CD8-positive, alpha-beta memory T cell (primary cell): Measurements from ENCODE around the gene BTRC. TPM values are rescaled to one million over a fixed set of nuclear protein-coding genes. Genes with fewer than 3 reads are reported as not detected.

Experiments used
- CTCF ChIA-PET: fragments of 350-600 bp; sonication (Branson Sonifier 250); formaldehyde crosslinking; loops from one replicate; lab custom pipeline; 2021; ENCODE audit warnings: antibody characterized with exemption; lab: Charles Lee
- POLR2A ChIA-PET: fragments of 350-600 bp; sonication (Branson Sonifier 250); formaldehyde crosslinking; loops from one replicate; lab custom pipeline; 2021; ENCODE audit warnings: antibody characterized with exemption; lab: Charles Lee
- DNase-seq, 5 donors: peaks; one replicate each; pipeline versions ENCODE4 v3.0.0 to v3.0.0-alpha.2; 2020 to 2022; ENCODE audit warnings: mixed read lengths in 1 of 5
- H3K27ac ChIP-seq: one replicate; pipeline ENCODE4 v1.7.0; 2013; ENCODE audit warnings: low read depth, mild to moderate bottlenecking, low read length, moderate library complexity
- H3K27me3 ChIP-seq: 2 replicates; pipeline ENCODE4 v1.7.0; 2013; ENCODE audit warnings: low read length, mild to moderate bottlenecking; ENCODE audit not compliant: insufficient read depth, poor library complexity, severe bottlenecking
- H3K36me3 ChIP-seq: 2 replicates; pipeline ENCODE4 v1.7.0; 2013; ENCODE audit warnings: mild to moderate bottlenecking, low read length, moderate library complexity; ENCODE audit not compliant: insufficient read depth
- H3K4me1 ChIP-seq: 2 replicates; pipeline ENCODE4 v1.7.0; 2013; ENCODE audit warnings: mild to moderate bottlenecking, low read length, moderate library complexity; ENCODE audit not compliant: insufficient read depth
- H3K4me3 ChIP-seq: 2 replicates; pipeline ENCODE4 v1.7.0; 2013; ENCODE audit warnings: mild to moderate bottlenecking, low read length
- H3K9me3 ChIP-seq: 2 replicates; pipeline ENCODE4 v1.7.0; 2013; ENCODE audit warnings: mild to moderate bottlenecking, low read length
- H3K27ac Mint-ChIP-seq, 8 donors: one replicate each; pipeline ENCODE4 v1.8.0; 2020 to 2021; ENCODE audit warnings: mixed read lengths in 8 of 8, mild to moderate bottlenecking in 6 of 8, inconsistent platforms in 3 of 8, moderate library complexity in 3 of 8
- H3K27me3 Mint-ChIP-seq, 2 donors: one replicate each; pipeline ENCODE4 v1.8.0; 2020 to 2021; ENCODE audit warnings: mixed read lengths in 2 of 2, mild to moderate bottlenecking in 1 of 2, moderate library complexity in 1 of 2
- H3K36me3 Mint-ChIP-seq, 3 donors: one replicate each; pipeline ENCODE4 v1.8.0; 2020 to 2021; ENCODE audit warnings: mixed read lengths in 3 of 3, inconsistent platforms in 1 of 3, mild to moderate bottlenecking in 1 of 3
- H3K4me1 Mint-ChIP-seq, 3 donors: one replicate each; pipeline ENCODE4 v1.8.0; 2020 to 2021; ENCODE audit warnings: mixed read lengths in 3 of 3, inconsistent platforms in 1 of 3, mild to moderate bottlenecking in 1 of 3
- H3K4me3 Mint-ChIP-seq, 7 donors: one replicate each; pipeline ENCODE4 v1.8.0; 2020 to 2021; ENCODE audit warnings: mixed read lengths in 7 of 7, mild to moderate bottlenecking in 6 of 7, moderate library complexity in 4 of 7, inconsistent platforms in 2 of 7
- H3K9me3 Mint-ChIP-seq, 5 donors: one replicate each; pipeline ENCODE4 v1.8.0; 2020 to 2022; ENCODE audit warnings: mixed read lengths in 5 of 5, mild to moderate bottlenecking in 3 of 5, moderate library complexity in 2 of 5, inconsistent platforms in 1 of 5
- polyA plus RNA-seq: library from polyadenylated mRNA; unstranded; fragments of 300-500 nt; fragmentation: Illumina TruSeq; gene quantifications from one replicate; pipeline ENCODE4 v1.2.3, GENCODE V29; 2021
- total RNA-seq, 2 experiments: library from RNA; stranded (reverse); gene quantifications; one replicate each; pipeline ENCODE4 v1.2.3, GENCODE V29; 2021

The BTRC gene
- total and polyA plus RNA-seq, 3 experiments from 2014 or later = 7.1 to 21.3 (median 19.3) TPM

GRCh38 chr10:101441541-101442455, 87.8 kb downstream of the BTRC start:
- peaks cover 0 to 4% (median 0%) of the 10 kb centered on the region in 3 donors for H3K36me3 Mint-ChIP-seq
- no peaks in the 10 kb centered on the region for H3K9me3 Mint-ChIP-seq
- no peaks in the 10 kb centered on the region for H3K27me3 ChIP-seq
- DNase-seq = peak in 2 of 5 donors; percentile 6 to 13
- H3K27ac Mint-ChIP-seq = peak overlapping the region in 1 of 8 donors; percentile 30
- no peak overlapping the region for H3K4me3 ChIP-seq
- peaks cover 0 to 10% (median 9%) of the 10 kb centered on the region in 3 donors for H3K4me1 Mint-ChIP-seq
- H3K27me3 Mint-ChIP-seq = no peaks in the 10 kb centered on the region
- H3K4me1 ChIP-seq = no peaks in the 10 kb centered on the region
- no peak overlapping the region for H3K27ac ChIP-seq
- H3K9me3 ChIP-seq = no peaks in the 10 kb centered on the region
- no peaks in the 10 kb centered on the region for H3K36me3 ChIP-seq
- ChIA-PET CTCF (interaction anchor here (1.4 to 1.8 kb wide), 3 partner anchors 26 to 228 kb away, joined by 3 to 8 read pairs (median 3); no protein-coding TSS in a partner anchor), POLR2A (no interaction called here)
- no peak overlapping the region for H3K4me3 Mint-ChIP-seq

GRCh38 chr10:101442456-101442800, 88.5 kb downstream of the BTRC start:
- Histone ChIP-seq H3K27me3 (no peaks in the 10 kb centered on the region), H3K36me3 (no peaks in the 10 kb centered on the region), H3K4me3 (no peak overlapping the region), H3K4me1 (no peaks in the 10 kb centered on the region), H3K9me3 (no peaks in the 10 kb centered on the region), H3K27ac (no peak overlapping the region)
- Mint-ChIP-seq H3K27me3 (no peaks in the 10 kb centered on the region), H3K36me3 (peaks cover 0 to 4% (median 0%) of the 10 kb centered on the region in 3 donors), H3K9me3 (no peaks in the 10 kb centered on the region), H3K4me1 (peaks cover 0 to 10% (median 9%) of the 10 kb centered on the region in 3 donors), H3K4me3 (no peak overlapping the region), H3K27ac (no peak overlapping the region)
- ChIA-PET POLR2A (no interaction called here), CTCF (no interaction called here)
- no peak for DNase-seq

GRCh38 chr10:101444058-101444898, 90.3 kb downstream of the BTRC start:
- Mint-ChIP-seq H3K4me3 (no peak overlapping the region), H3K4me1 (peaks cover 0 to 9% (median 5%) of the 10 kb centered on the region in 3 donors), H3K36me3 (no peaks in the 10 kb centered on the region), H3K27ac (no peak overlapping the region), H3K9me3 (no peaks in the 10 kb centered on the region), H3K27me3 (no peaks in the 10 kb centered on the region)
- H3K27me3 ChIP-seq = no peaks in the 10 kb centered on the region
- no peaks in the 10 kb centered on the region for H3K36me3 ChIP-seq
- no peaks in the 10 kb centered on the region for H3K9me3 ChIP-seq
- H3K27ac ChIP-seq = no peak overlapping the region
- POLR2A ChIA-PET = no interaction called here
- no peak overlapping the region for H3K4me3 ChIP-seq
- CTCF ChIA-PET = interaction anchor here (0.9 to 2.1 kb wide), 3 partner anchors 11 to 173 kb away, joined by 3 to 5 read pairs (median 5); no protein-coding TSS in a partner anchor
- H3K4me1 ChIP-seq = no peaks in the 10 kb centered on the region
- DNase-seq = no peak

- Histone ChIP-seq H3K9me3 (no peaks in the 10 kb centered on the region), H3K36me3 (no peaks in the 10 kb centered on the region), H3K4me1 (no peaks in the 10 kb centered on the region), H3K27me3 (no peaks in the 10 kb centered on the region), H3K27ac (no peak overlapping the region), H3K4me3 (no peak overlapping the region)
- ChIA-PET POLR2A (no interaction called here), CTCF (interaction anchor here (1.4 kb wide), 2 partner anchors 18 to 232 kb away, joined by 3 read pairs; no protein-coding TSS in a partner anchor)
- no peak for DNase-seq
- peaks cover 0 to 4% (median 0%) of the 10 kb centered on the region in 3 donors for H3K36me3 Mint-ChIP-seq
- no peaks in the 10 kb centered on the region for H3K27me3 Mint-ChIP-seq
- H3K27ac Mint-ChIP-seq = no peak overlapping the region
- H3K9me3 Mint-ChIP-seq = no peaks in the 10 kb centered on the region
- H3K4me3 Mint-ChIP-seq = no peak overlapping the region
- H3K4me1 Mint-ChIP-seq = peaks cover 0 to 12% (median 12%) of the 10 kb centered on the region in 3 donors
Observed at GRCh38 chr10:101446071-101446470, 92.1 kb downstream of the BTRC start.

- DNase-seq = no peak
- Histone ChIP-seq H3K36me3 (no peaks in the 10 kb centered on the region), H3K27ac (no peak overlapping the region), H3K9me3 (no peaks in the 10 kb centered on the region), H3K4me3 (no peak overlapping the region), H3K4me1 (peaks cover 1% of the 10 kb centered on the region), H3K27me3 (no peaks in the 10 kb centered on the region)
- no peak overlapping the region for H3K4me3 Mint-ChIP-seq
- H3K9me3 Mint-ChIP-seq = no peaks in the 10 kb centered on the region
- H3K4me1 Mint-ChIP-seq = peaks cover 6 to 20% (median 20%) of the 10 kb centered on the region in 3 donors
- ChIA-PET CTCF (interaction anchor here (1.2 to 1.4 kb wide), 4 partner anchors 17 to 236 kb away, joined by 3 to 5 read pairs (median 3); no protein-coding TSS in a partner anchor), POLR2A (no interaction called here)
- no peaks in the 10 kb centered on the region for H3K27me3 Mint-ChIP-seq
- H3K27ac Mint-ChIP-seq = no peak overlapping the region
- peaks cover 0 to 4% (median 0%) of the 10 kb centered on the region in 3 donors for H3K36me3 Mint-ChIP-seq
Observed at GRCh38 chr10:101446947-101447346, 93.0 kb downstream of the BTRC start.

GRCh38 chr10:101447477-101447876, 93.5 kb downstream of the BTRC start:
- Mint-ChIP-seq H3K4me3 (no peak overlapping the region), H3K27ac (no peak overlapping the region), H3K36me3 (peaks cover 0 to 4% (median 0%) of the 10 kb centered on the region in 3 donors), H3K4me1 (peaks cover 11 to 21% (median 21%) of the 10 kb centered on the region in 3 donors), H3K9me3 (no peaks in the 10 kb centered on the region), H3K27me3 (no peaks in the 10 kb centered on the region)
- Histone ChIP-seq H3K4me3 (no peak overlapping the region), H3K27me3 (no peaks in the 10 kb centered on the region), H3K27ac (no peak overlapping the region), H3K4me1 (peaks cover 7% of the 10 kb centered on the region), H3K9me3 (no peaks in the 10 kb centered on the region), H3K36me3 (no peaks in the 10 kb centered on the region)
- ChIA-PET CTCF (interaction anchor here (1.2 to 1.4 kb wide), 4 partner anchors 16 to 236 kb away, joined by 3 to 5 read pairs (median 3); no protein-coding TSS in a partner anchor), POLR2A (no interaction called here)
- no peak for DNase-seq

GRCh38 chr10:101450277-101451080, 96.5 kb downstream of the BTRC start:
- Mint-ChIP-seq H3K27me3 (no peaks in the 10 kb centered on the region), H3K27ac (no peak overlapping the region), H3K36me3 (peaks cover 0 to 4% (median 0%) of the 10 kb centered on the region in 3 donors), H3K4me3 (no peak overlapping the region), H3K4me1 (peaks cover 26 to 44% (median 36%) of the 10 kb centered on the region in 3 donors), H3K9me3 (no peaks in the 10 kb centered on the region)
- no peak for DNase-seq
- peaks cover 21% of the 10 kb centered on the region for H3K4me1 ChIP-seq
- peak overlapping the region; percentile 14 for H3K27ac ChIP-seq
- ChIA-PET CTCF (interaction anchor here (1.3 kb wide), 1 partner anchor 17 kb away, joined by 4 read pairs; no protein-coding TSS in a partner anchor), POLR2A (no interaction called here)
- no peaks in the 10 kb centered on the region for H3K36me3 ChIP-seq
- no peaks in the 10 kb centered on the region for H3K27me3 ChIP-seq
- H3K9me3 ChIP-seq = no peaks in the 10 kb centered on the region
- no peak overlapping the region for H3K4me3 ChIP-seq
